Activated B cell treated with CpG ODN at 0.5 μM for 24 hours (primary cell): ENCODE data around the gene SPRED2. TPM values are rescaled to one million over a fixed set of nuclear protein-coding genes. Genes with fewer than 3 reads are reported as not detected.
A peak's percentile ranks its signal among the peaks of the same experiment; 100 is the strongest.

Experiments used
- ATAC-seq: fragments of 200-7000 bp; cut with Tn5 transposase; one replicate; pipeline ENCODE4 v1.10.0; 2021; ENCODE audit warnings: low read depth, mild to moderate bottlenecking, moderate library complexity
- CTCF ChIA-PET: fragments of 350-600 bp; sonication (Branson Sonifier 250); formaldehyde crosslinking; loops from one replicate; lab custom pipeline; 2021; ENCODE audit warnings: antibody characterized with exemption; lab: Charles Lee
- POLR2A ChIA-PET: fragments of 350-600 bp; sonication (Branson Sonifier 250); formaldehyde crosslinking; loops from one replicate; lab custom pipeline; 2021; ENCODE audit warnings: antibody characterized with exemption; lab: Charles Lee
- DNase-seq: peaks from one replicate; pipeline ENCODE4 v3.0.0; 2022
- H3K27ac Mint-ChIP-seq: one replicate; pipeline ENCODE4 v1.8.0; 2020; ENCODE audit warnings: mixed read lengths
- H3K27me3 Mint-ChIP-seq: one replicate; pipeline ENCODE4 v1.8.0; 2021; ENCODE audit warnings: mixed read lengths
- H3K36me3 Mint-ChIP-seq: one replicate; pipeline ENCODE4 v1.8.0; 2021; ENCODE audit warnings: low read depth, mixed read lengths
- H3K4me1 Mint-ChIP-seq: one replicate; pipeline ENCODE4 v1.8.0; 2021; ENCODE audit warnings: mixed read lengths
- H3K4me3 Mint-ChIP-seq: one replicate; pipeline ENCODE4 v1.8.0; 2020; ENCODE audit warnings: mild to moderate bottlenecking, mixed read lengths
- H3K9me3 Mint-ChIP-seq: one replicate; pipeline ENCODE4 v1.8.0; 2020; ENCODE audit warnings: mixed read lengths
- intact Hi-C: fragments of 100-400 bp; cut with micrococcal nuclease; formaldehyde crosslinking; loops from one replicate; pipeline ENCODE4 v1.15.1; 2024
- total RNA-seq: library from RNA; stranded (reverse); gene quantifications from 2 replicates; pipeline ENCODE4 v1.2.3, GENCODE V29; 2022
- TF ChIP-seq, protein P1 (sequence below): fragments of 200-600 bp; IDR thresholded peaks from one replicate; pipeline ENCODE4 v1.8.0; 2022; ENCODE audit warnings: antibody characterized with exemption, mild to moderate bottlenecking

The SPRED2 gene
- total RNA-seq, 1 donor from 2014 or later, result 2.5 TPM

DNA sequence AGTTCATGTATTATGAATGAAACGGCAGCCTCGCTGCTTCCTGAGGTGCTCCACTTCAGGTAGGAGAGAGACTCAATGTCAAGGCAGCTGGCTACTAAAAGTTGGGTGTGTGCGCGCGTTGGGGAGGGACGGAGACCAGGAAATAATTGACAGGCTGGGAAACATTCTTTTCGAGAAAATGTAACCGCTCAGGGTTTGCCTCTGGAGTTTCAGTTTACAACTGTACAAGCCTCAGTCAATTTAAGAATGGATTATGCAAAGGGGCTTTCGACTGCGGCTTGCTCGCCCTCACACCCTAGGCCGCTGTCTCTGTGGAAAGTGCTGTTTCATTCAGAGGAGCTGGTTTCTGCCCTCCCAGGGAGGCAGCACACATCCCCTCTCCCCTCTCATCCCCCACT, 4.4 kb upstream of the SPRED2 start:
- no peaks in the 10 kb centered on the region for H3K9me3 Mint-ChIP-seq
- intact Hi-C loops, result no loop called here
- CTCF ChIA-PET, result interaction anchor here (1.9 kb wide), 1 partner anchor 172 kb away, joined by 4 read pairs; no protein-coding TSS in a partner anchor
- H3K27ac Mint-ChIP-seq, result no peak overlapping the region
- H3K4me3 Mint-ChIP-seq, result peak overlapping the region; percentile 93
- peaks cover 30% of the 10 kb centered on the region for H3K27me3 Mint-ChIP-seq
- DNase-seq, result peak; percentile 16
- TF ChIP-seq, protein P1, sequence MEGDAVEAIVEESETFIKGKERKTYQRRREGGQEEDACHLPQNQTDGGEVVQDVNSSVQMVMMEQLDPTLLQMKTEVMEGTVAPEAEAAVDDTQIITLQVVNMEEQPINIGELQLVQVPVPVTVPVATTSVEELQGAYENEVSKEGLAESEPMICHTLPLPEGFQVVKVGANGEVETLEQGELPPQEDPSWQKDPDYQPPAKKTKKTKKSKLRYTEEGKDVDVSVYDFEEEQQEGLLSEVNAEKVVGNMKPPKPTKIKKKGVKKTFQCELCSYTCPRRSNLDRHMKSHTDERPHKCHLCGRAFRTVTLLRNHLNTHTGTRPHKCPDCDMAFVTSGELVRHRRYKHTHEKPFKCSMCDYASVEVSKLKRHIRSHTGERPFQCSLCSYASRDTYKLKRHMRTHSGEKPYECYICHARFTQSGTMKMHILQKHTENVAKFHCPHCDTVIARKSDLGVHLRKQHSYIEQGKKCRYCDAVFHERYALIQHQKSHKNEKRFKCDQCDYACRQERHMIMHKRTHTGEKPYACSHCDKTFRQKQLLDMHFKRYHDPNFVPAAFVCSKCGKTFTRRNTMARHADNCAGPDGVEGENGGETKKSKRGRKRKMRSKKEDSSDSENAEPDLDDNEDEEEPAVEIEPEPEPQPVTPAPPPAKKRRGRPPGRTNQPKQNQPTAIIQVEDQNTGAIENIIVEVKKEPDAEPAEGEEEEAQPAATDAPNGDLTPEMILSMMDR, result no peak
- H3K36me3 Mint-ChIP-seq, result peaks cover 3% of the 10 kb centered on the region
- H3K4me1 Mint-ChIP-seq, result peaks cover 23% of the 10 kb centered on the region
- peak; percentile 10 for ATAC-seq
- POLR2A ChIA-PET, result interaction anchor here (1.1 kb wide), 1 partner anchor 29 kb away, joined by 4 read pairs; no protein-coding TSS in a partner anchor

GRCh38 chr2:65436169-65436823, 3.9 kb upstream of the SPRED2 start:
- CTCF ChIA-PET, result interaction anchor here (1.9 kb wide), 1 partner anchor 171 kb away, joined by 4 read pairs; no protein-coding TSS in a partner anchor
- Mint-ChIP-seq H3K36me3 (peaks cover 4% of the 10 kb centered on the region), H3K4me1 (peaks cover 23% of the 10 kb centered on the region), H3K9me3 (no peaks in the 10 kb centered on the region), H3K27me3 (peaks cover 30% of the 10 kb centered on the region), H3K4me3 (peak overlapping the region; percentile 93), H3K27ac (peak overlapping the region; percentile 68)
- DNase-seq (peak; percentile 37), ATAC-seq (peak; percentile 9)
- POLR2A ChIA-PET, result interaction anchor here (1.1 kb wide), 1 partner anchor 29 kb away, joined by 4 read pairs; no protein-coding TSS in a partner anchor
- TF ChIP-seq, protein P1, result no peak
- intact Hi-C loops, result no loop called here

DNA sequence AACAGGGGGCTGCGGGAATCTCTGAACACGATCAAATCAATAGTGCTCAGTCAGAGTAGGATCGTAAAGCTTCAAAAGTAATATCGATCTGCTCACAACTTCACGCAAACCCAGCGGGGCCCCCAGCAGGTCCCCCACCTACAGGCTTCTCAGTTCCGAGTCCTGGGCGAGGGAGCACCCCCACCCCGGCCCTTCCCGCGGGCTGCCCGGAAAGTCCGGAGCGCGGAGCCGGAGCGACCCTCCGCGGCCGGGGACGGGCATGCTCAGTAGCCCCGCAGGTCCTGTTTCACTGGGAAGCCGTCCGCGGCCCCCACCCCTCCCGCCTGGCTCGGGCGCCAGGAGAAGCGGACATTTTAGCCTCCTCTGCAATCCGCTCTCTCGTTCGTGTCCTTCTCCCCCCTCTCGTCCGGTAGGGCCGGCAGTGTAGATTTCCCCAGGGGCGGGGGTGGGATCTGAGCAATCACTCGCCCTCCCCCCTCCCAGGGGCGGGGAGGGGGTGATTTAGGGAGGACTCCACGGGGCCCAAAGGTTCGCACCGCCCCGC, 3.3 kb upstream of the SPRED2 start:
- peak overlapping the region; percentile 93 for H3K4me3 Mint-ChIP-seq
- ChIA-PET CTCF (interaction anchor here (1.9 kb wide), 1 partner anchor 170 kb away, joined by 4 read pairs; no protein-coding TSS in a partner anchor), POLR2A (interaction anchor here (0.6 kb wide), 1 partner anchor 14 kb away, joined by 9 read pairs; no protein-coding TSS in a partner anchor)
- ATAC-seq, result peak; percentile 16
- no peak overlapping the region for H3K27ac Mint-ChIP-seq
- TF ChIP-seq, protein P1, result no peak
- H3K36me3 Mint-ChIP-seq, result peaks cover 4% of the 10 kb centered on the region
- H3K9me3 Mint-ChIP-seq, result no peaks in the 10 kb centered on the region
- DNase-seq, result peak; percentile 57
- intact Hi-C loops, result loop anchor here (1.0 kb wide), 1 partner anchor 171 kb away; no protein-coding TSS in a partner anchor
- peaks cover 23% of the 10 kb centered on the region for H3K4me1 Mint-ChIP-seq
- H3K27me3 Mint-ChIP-seq, result peaks cover 30% of the 10 kb centered on the region

- POLR2A ChIA-PET, result interaction anchor here (0.5 to 0.8 kb wide), 4 partner anchors 13 to 1846 kb away, joined by 3 to 9 read pairs (median 5); partner anchors contain the start of genes RAB1A and WDPCP
- DNase-seq, result no peak
- H3K27me3 Mint-ChIP-seq, result peaks cover 27% of the 10 kb centered on the region
- no peak for ATAC-seq
- TF ChIP-seq, protein P1, result no peak
- CTCF ChIA-PET, result interaction anchor here (1.5 to 1.9 kb wide), 2 partner anchors 51 to 169 kb away, joined by 3 to 4 read pairs; no protein-coding TSS in a partner anchor
- peaks cover 4% of the 10 kb centered on the region for H3K36me3 Mint-ChIP-seq
- peak overlapping the region; percentile 60 for H3K4me3 Mint-ChIP-seq
- peaks cover 23% of the 10 kb centered on the region for H3K4me1 Mint-ChIP-seq
- intact Hi-C loops, result loop anchor here (1.0 to 5.0 kb wide), 4 partner anchors 118 to 1847 kb away; partner anchors contain the start of genes MDH1, RAB1A and WDPCP
- no peak overlapping the region for H3K27ac Mint-ChIP-seq
- no peaks in the 10 kb centered on the region for H3K9me3 Mint-ChIP-seq
Observed at GRCh38 chr2:65434592-65435241, 2.3 kb upstream of the SPRED2 start.
